Measurements from ENCODE around the gene TTLL13. TPM values are rescaled to one million over a fixed set of nuclear protein-coding genes. Genes with fewer than 3 reads are reported as not detected.

Gene TTLL13
- polyA plus RNA-seq, 1 of the 3 experiments (the other 2 are of a cell fraction) = 0.03 TPM

GRCh38 chr15:90249203-90249863 lies at the start of gene TTLL13 (continued):
- no peak for TF ChIP-seq ZBTB33 (IDR thresholded peaks at IDR 0.05; ENCODE audit: borderline replicate concordance, low read depth)
- no peak for TF ChIP-seq YY1 (IDR thresholded peaks at IDR 0.05; ENCODE audit: low read depth)
- TF ChIP-seq SMC3 (IDR thresholded peaks at IDR 0.05; ENCODE audit: low read depth, low read length) = 0 out of 2 replicates have a peak, but pooled peaks have one; percentile 6
- TF ChIP-seq GATA2 (CRISPR knock-in tag; IDR thresholded peaks at IDR 0.05) = no peak
- peak; percentile 23; the same call in 1 of the 2 replicates for TF ChIP-seq RAD21 (IDR thresholded peaks at IDR 0.05; ENCODE audit: low read length)

GRCh38 chr15:90200534-90201129 lies 48.7 kb upstream of the TTLL13 start:
- ChIA-PET CTCF (interaction anchor here (0.8 to 9.0 kb wide), 9 partner anchors 8 to 326 kb away, joined by 3 to 74 read pairs (median 5); no protein-coding TSS in a partner anchor), POLR2A (interaction anchor here (0.6 to 4.2 kb wide), 10 partner anchors 9 to 65 kb away, joined by 3 to 35 read pairs (median 3); no protein-coding TSS in a partner anchor)
- 47% methylated on average over 14 of the region's 24 CpGs for WGBS (ENCODE audit: low lambda C conversion rate)
- DNase-seq = no peak
- Histone ChIP-seq H3K4me1 (ENCODE audit: control insufficient read depth in 1 of 2, insufficient read depth in 2 of 2, low read depth in 1 of 2, low read length in 1 of 2) (peaks cover 3 to 37% of the 10 kb centered on the region in 2 experiments; a peak in 2 of 4 replicates), H3K9ac (peak overlapping the region; percentile 79; the same call in 1 of the 2 replicates), H3K36me3 (replicated peaks in 1 of 2; ENCODE audit: control insufficient read depth in 1 of 2, insufficient read depth in 2 of 2, low read length in 1 of 2) (peaks cover 0 to 3% of the 10 kb centered on the region in 2 experiments), H3K9me3 (no peaks in the 10 kb centered on the region), H3F3A (replicated peaks; ENCODE audit: insufficient read depth) (peaks cover 5% of the 10 kb centered on the region), H3K79me2 (ENCODE audit: insufficient read depth) (peaks cover 33% of the 10 kb centered on the region), H4K20me1 (ENCODE audit: insufficient read depth) (0 out of 2 replicates have a peak, but pooled peaks cover 4% of the 10 kb centered on the region), H3K4me2 (peak overlapping the region; percentile 100), H3K9me2 (no peaks in the 10 kb centered on the region), H3K4me3 (ENCODE audit: low read depth in 2 of 2, low read length in 1 of 2) (peak overlapping the region; percentile 86 to 96), H3K27me3 (ENCODE audit: insufficient read depth) (no peaks in the 10 kb centered on the region), H2AFZ (ENCODE audit: low read depth) (peak overlapping the region; percentile 89), H3K27ac (ENCODE audit: low read depth in 2 of 2, low read length in 1 of 2) (peak overlapping the region in 1 of 2 experiments; percentile 80; a peak in 2 of 4 replicates)
- TF ChIP-seq SMC3 (IDR thresholded peaks at IDR 0.05; ENCODE audit: low read depth, low read length) = no peak
- TF ChIP-seq USF1 (IDR thresholded peaks at IDR 0.05; ENCODE audit: borderline replicate concordance, low read depth) = no peak
- TF ChIP-seq TEAD4 (IDR thresholded peaks at IDR 0.05; ENCODE audit: borderline replicate concordance, insufficient read depth) = no peak
- no peak for TF ChIP-seq TCF12 (IDR thresholded peaks at IDR 0.05)
- no peak for TF ChIP-seq GATA2 (CRISPR knock-in tag; IDR thresholded peaks at IDR 0.05)
- no peak for TF ChIP-seq RCOR1 (IDR thresholded peaks at IDR 0.05; ENCODE audit: low read length)
- TF ChIP-seq FOXM1 (IDR thresholded peaks at IDR 0.05; ENCODE audit: low read depth) = no peak
- TF ChIP-seq SIN3A (IDR thresholded peaks at IDR 0.05; ENCODE audit: borderline replicate concordance, low read depth, low read length) = no peak
